Measurements from ENCODE around the gene EVPL. TPM values are rescaled to one million over a fixed set of nuclear protein-coding genes. Genes with fewer than 3 reads are reported as not detected.

Gene EVPL
- polyA plus RNA-seq, 1 donor (not counting 4 experiments of a cell fraction or from before 2014, with no cell fraction given): 7.6 TPM

DNA sequence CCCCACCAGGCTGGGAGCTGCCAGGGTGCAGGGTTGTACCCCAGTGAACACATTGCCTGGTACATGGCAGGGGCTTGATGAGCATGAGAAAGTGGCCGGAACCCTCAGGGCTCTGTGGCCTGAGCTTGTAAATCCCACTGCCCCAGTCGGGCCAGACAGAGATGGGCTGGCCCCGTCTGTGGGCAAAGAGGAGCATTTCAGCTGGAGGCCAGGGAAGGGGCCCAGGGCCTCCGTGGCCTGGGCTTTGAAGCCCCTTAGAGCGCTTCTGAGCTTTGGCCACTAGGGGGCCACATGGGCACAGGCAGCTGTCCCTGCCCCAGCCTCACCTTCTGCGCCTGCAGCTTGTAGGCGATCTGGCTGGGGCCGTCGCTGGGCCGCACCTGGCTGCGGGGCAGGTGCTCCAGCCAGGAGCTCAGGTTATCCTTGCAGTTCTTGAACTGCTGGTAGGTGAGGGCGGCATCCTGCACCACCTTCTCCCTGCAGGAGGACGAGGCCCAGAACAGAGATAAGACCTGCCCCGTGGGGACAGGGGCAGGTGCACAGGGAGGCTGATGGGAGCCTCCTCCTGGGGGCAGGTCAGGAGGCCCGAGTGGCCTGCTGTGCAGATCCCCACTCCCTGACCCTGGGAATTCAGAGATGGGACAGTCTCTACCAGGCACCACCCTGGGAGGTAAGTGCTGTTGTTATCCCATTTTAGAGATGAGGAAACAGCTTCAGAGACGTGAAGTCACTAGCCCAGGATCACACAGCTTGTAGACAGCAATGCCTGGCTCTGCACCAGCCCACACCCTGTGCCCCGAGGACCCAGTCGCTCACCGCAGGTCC, 12.8 kb downstream of the EVPL start:
- Histone ChIP-seq H3K4me1 (ENCODE audit: control insufficient read depth, extremely low read depth, insufficient read depth, low read length) (no peaks in the 10 kb centered on the region), H3K79me2 (ENCODE audit: control insufficient read depth, insufficient read depth, low read length) (no peaks in the 10 kb centered on the region), H3K9me3 (ENCODE audit: control insufficient read depth, low read depth, low read length) (no peaks in the 10 kb centered on the region), H3K36me3 (ENCODE audit: control insufficient read depth in 2 of 2, extremely low read depth in 1 of 2, insufficient read depth in 2 of 2, low read length in 2 of 2) (peaks cover 35 to 36% of the 10 kb centered on the region in 2 experiments), H3K4me3 (ENCODE audit: control insufficient read depth in 2 of 3, extremely low read depth in 1 of 3, insufficient read depth in 2 of 3, low read depth in 1 of 3, low read length in 3 of 3) (no peak overlapping the region), H4K20me1 (ENCODE audit: control insufficient read depth, extremely low read depth, insufficient read depth, low read length) (peaks cover 5% of the 10 kb centered on the region), H3K4me2 (ENCODE audit: control insufficient read depth, extremely low read depth, insufficient read depth, low read depth, low read length) (no peak overlapping the region), H3K9ac (ENCODE audit: control insufficient read depth, extremely low read depth, insufficient read depth, low read length) (no peak overlapping the region), H3K27ac (ENCODE audit: control insufficient read depth, insufficient read depth, low read length) (no peak overlapping the region), H3K9me1 (ENCODE audit: control insufficient read depth, extremely low read depth, insufficient read depth, low read length) (no peaks in the 10 kb centered on the region), H3K27me3 (ENCODE audit: control insufficient read depth, extremely low read depth, insufficient read depth, low read length) (no peaks in the 10 kb centered on the region), H2AFZ (ENCODE audit: control insufficient read depth, low read length) (no peak overlapping the region)
- DNase-seq (ENCODE audit: low read depth, low spot score): no peak
- TF ChIP-seq, protein P1, sequence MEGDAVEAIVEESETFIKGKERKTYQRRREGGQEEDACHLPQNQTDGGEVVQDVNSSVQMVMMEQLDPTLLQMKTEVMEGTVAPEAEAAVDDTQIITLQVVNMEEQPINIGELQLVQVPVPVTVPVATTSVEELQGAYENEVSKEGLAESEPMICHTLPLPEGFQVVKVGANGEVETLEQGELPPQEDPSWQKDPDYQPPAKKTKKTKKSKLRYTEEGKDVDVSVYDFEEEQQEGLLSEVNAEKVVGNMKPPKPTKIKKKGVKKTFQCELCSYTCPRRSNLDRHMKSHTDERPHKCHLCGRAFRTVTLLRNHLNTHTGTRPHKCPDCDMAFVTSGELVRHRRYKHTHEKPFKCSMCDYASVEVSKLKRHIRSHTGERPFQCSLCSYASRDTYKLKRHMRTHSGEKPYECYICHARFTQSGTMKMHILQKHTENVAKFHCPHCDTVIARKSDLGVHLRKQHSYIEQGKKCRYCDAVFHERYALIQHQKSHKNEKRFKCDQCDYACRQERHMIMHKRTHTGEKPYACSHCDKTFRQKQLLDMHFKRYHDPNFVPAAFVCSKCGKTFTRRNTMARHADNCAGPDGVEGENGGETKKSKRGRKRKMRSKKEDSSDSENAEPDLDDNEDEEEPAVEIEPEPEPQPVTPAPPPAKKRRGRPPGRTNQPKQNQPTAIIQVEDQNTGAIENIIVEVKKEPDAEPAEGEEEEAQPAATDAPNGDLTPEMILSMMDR (optimal IDR thresholded peaks at IDR 0.05 in 1 of 3, IDR thresholded peaks at IDR 0.05 in 1 of 3, conservative IDR thresholded peaks at IDR 0.05 in 1 of 3; ENCODE audit: extremely low read depth in 1 of 3, insufficient read depth in 2 of 3, low read length in 3 of 3): peak; percentile 85 to 96 (median 88)
- no peak for TF ChIP-seq EZH2 (IDR thresholded peaks at IDR 0.05; ENCODE audit: low read length)
- FAIRE-seq: peak; percentile 43
- dilution Hi-C loops (cut with MboI; ENCODE audit: extremely low pct_ligation_motif_present, low sequenced_read_pairs): no loop called here

DNA sequence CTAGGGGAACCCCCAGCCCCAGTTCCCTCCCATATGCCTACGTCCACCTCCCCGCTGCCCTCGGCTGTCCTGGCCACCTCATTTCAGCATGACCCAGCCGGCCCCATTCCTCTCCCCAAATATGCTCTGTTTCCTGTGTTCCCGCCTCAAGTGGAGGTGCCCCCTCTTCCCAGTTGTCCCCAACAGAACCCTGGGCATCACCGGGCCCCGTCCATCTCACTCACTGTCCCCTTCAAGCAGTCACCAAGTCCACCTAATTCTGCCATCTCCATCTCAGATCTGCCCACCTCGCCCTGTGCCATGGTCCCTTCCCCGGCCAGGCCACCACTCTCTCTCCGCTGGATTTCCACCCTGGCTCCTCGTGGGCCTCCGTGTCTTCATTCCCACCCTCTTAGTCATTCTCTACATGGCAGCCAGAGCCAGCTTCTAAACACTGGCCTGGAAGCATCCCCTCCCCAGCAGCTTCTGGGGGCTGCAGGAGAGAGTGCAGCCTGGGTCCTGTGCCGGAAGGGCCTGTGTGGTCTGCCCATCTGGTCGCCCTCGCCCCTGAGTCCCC, 13.7 kb downstream of the EVPL start:
- no peaks in the 10 kb centered on the region for H3K79me2 ChIP-seq (ENCODE audit: control insufficient read depth, insufficient read depth, low read length)
- no peak overlapping the region for H3K27ac ChIP-seq (ENCODE audit: control insufficient read depth, insufficient read depth, low read length)
- no peak overlapping the region for H3K9ac ChIP-seq (ENCODE audit: control insufficient read depth, extremely low read depth, insufficient read depth, low read length)
- H2AFZ ChIP-seq (ENCODE audit: control insufficient read depth, low read length): no peak overlapping the region
- no peaks in the 10 kb centered on the region for H3K9me3 ChIP-seq (ENCODE audit: control insufficient read depth, low read depth, low read length)
- H3K4me2 ChIP-seq (ENCODE audit: control insufficient read depth, extremely low read depth, insufficient read depth, low read depth, low read length): no peak overlapping the region
- peaks cover 5% of the 10 kb centered on the region for H4K20me1 ChIP-seq (ENCODE audit: control insufficient read depth, extremely low read depth, insufficient read depth, low read length)
- no peaks in the 10 kb centered on the region for H3K27me3 ChIP-seq (ENCODE audit: control insufficient read depth, extremely low read depth, insufficient read depth, low read length)
- no peaks in the 10 kb centered on the region for H3K9me1 ChIP-seq (ENCODE audit: control insufficient read depth, extremely low read depth, insufficient read depth, low read length)
- dilution Hi-C loops (cut with MboI; ENCODE audit: extremely low pct_ligation_motif_present, low sequenced_read_pairs): no loop called here
- H3K36me3 ChIP-seq (ENCODE audit: control insufficient read depth in 2 of 2, extremely low read depth in 1 of 2, insufficient read depth in 2 of 2, low read length in 2 of 2): peaks cover 32% of the 10 kb centered on the region in 2 experiments
- H3K4me3 ChIP-seq (ENCODE audit: control insufficient read depth in 2 of 3, extremely low read depth in 1 of 3, insufficient read depth in 2 of 3, low read depth in 1 of 3, low read length in 3 of 3): no peak overlapping the region
- DNase-seq (ENCODE audit: low read depth, low spot score) (no peak), FAIRE-seq (no peak)
- H3K4me1 ChIP-seq (ENCODE audit: control insufficient read depth, extremely low read depth, insufficient read depth, low read length): no peaks in the 10 kb centered on the region
- TF ChIP-seq, protein P1 (optimal IDR thresholded peaks at IDR 0.05 in 1 of 3, IDR thresholded peaks at IDR 0.05 in 1 of 3, conservative IDR thresholded peaks at IDR 0.05 in 1 of 3; ENCODE audit: extremely low read depth in 1 of 3, insufficient read depth in 2 of 3, low read length in 3 of 3): no peak
- TF ChIP-seq EZH2 (IDR thresholded peaks at IDR 0.05; ENCODE audit: low read length): no peak
